Mesenchymal stem cell (in vitro differentiated cells and primary cell): ENCODE measurements around the gene KIF26B.

Source experiments
- DNase-seq: peaks from one replicate; pipeline ENCODE4 v3.0.0-alpha.2; 2013
- H2AFZ ChIP-seq: one replicate; pipeline ENCODE4 v1.6.1; 2013; ENCODE audit warnings: low read depth, mild to moderate bottlenecking, control low read depth, inconsistent platforms, low read length, moderate library complexity
- H2AK5ac ChIP-seq: 2 replicates; pipeline ENCODE4 v1.6.1; 2013; ENCODE audit warnings: low read length, moderate library complexity, mild to moderate bottlenecking, inconsistent platforms; ENCODE audit not compliant: severe bottlenecking
- H2BK120ac ChIP-seq: one replicate; pipeline ENCODE4 v1.6.1; 2013; ENCODE audit warnings: low read depth, mild to moderate bottlenecking, inconsistent platforms, low read length, moderate library complexity
- H2BK12ac ChIP-seq, 2 experiments: one replicate each; pipeline ENCODE4 v1.6.1; 2013; ENCODE audit warnings: inconsistent platforms in 2 of 2, low read length in 2 of 2, mild to moderate bottlenecking in 2 of 2, moderate library complexity in 2 of 2, control low read depth in 1 of 2
- H2BK15ac ChIP-seq: one replicate; pipeline ENCODE4 v1.6.1; 2013; ENCODE audit warnings: mild to moderate bottlenecking, low read depth, inconsistent platforms; ENCODE audit not compliant: poor library complexity, severe bottlenecking
- H2BK5ac ChIP-seq: 2 replicates; pipeline ENCODE4 v1.6.1; 2013; ENCODE audit warnings: low read depth, mild to moderate bottlenecking, low read length, control low read depth, inconsistent platforms; ENCODE audit not compliant: poor library complexity, severe bottlenecking
- H3K14ac ChIP-seq, 2 experiments: one replicate each; pipeline ENCODE4 v1.6.1; 2013; ENCODE audit warnings: inconsistent platforms in 2 of 2, low read length in 2 of 2, control low read depth in 1 of 2, mild to moderate bottlenecking in 1 of 2, moderate library complexity in 1 of 2
- H3K18ac ChIP-seq, 2 experiments: one replicate each; pipeline ENCODE4 v1.6.1; 2013; ENCODE audit warnings: inconsistent platforms in 2 of 2, low read length in 2 of 2, control low read depth in 1 of 2, low read depth in 1 of 2, mild to moderate bottlenecking in 1 of 2
- H3K23ac ChIP-seq, 2 experiments: one replicate each; pipeline ENCODE4 v1.6.1; 2013; ENCODE audit warnings: inconsistent platforms in 2 of 2, low read length in 2 of 2, mild to moderate bottlenecking in 2 of 2, moderate library complexity in 2 of 2, control low read depth in 1 of 2
- H3K27ac ChIP-seq: 2 replicates; pipeline ENCODE4 v1.5.1; 2013; ENCODE audit warnings: mild to moderate bottlenecking, moderate library complexity, low read length, control low read depth, inconsistent platforms; ENCODE audit not compliant: poor library complexity, severe bottlenecking
- H3K27me3 ChIP-seq, 2 experiments: 2 replicates each; pipeline versions ENCODE4 v1.6.1 to v1.7.0; 2013; ENCODE audit warnings: low read length in 2 of 2, mild to moderate bottlenecking in 2 of 2, moderate library complexity in 2 of 2, control low read depth in 1 of 2, inconsistent platforms in 1 of 2; ENCODE audit not compliant: control insufficient read depth in 1 of 2, insufficient read depth in 1 of 2
- H3K36me3 ChIP-seq, 2 experiments: 2 replicates each; pipeline versions ENCODE4 v1.6.1 to v1.7.0; 2013; ENCODE audit warnings: low read length in 2 of 2, control low read depth in 1 of 2, inconsistent platforms in 1 of 2, low read depth in 1 of 2, mild to moderate bottlenecking in 1 of 2; ENCODE audit not compliant: insufficient read depth in 2 of 2, control insufficient read depth in 1 of 2
- H3K4ac ChIP-seq, 2 experiments: one replicate each; pipeline ENCODE4 v1.6.1; 2013; ENCODE audit warnings: inconsistent platforms in 2 of 2, low read length in 2 of 2, mild to moderate bottlenecking in 2 of 2, moderate library complexity in 2 of 2, control low read depth in 1 of 2, low read depth in 1 of 2
- H3K4me1 ChIP-seq: 2 replicates; pipeline ENCODE4 v1.6.1; 2013; ENCODE audit warnings: low read depth, low read length, control low read depth; ENCODE audit not compliant: control insufficient read depth, insufficient read depth
- H3K4me2 ChIP-seq: 2 replicates; pipeline ENCODE4 v1.6.1; 2013; ENCODE audit warnings: low read length, mild to moderate bottlenecking, inconsistent platforms; ENCODE audit not compliant: poor library complexity, severe bottlenecking
- H3K4me3 ChIP-seq, 2 experiments: 2 replicates each; pipeline versions ENCODE4 v1.5.1 to v1.7.0; 2013; ENCODE audit warnings: low read length in 2 of 2, mild to moderate bottlenecking in 2 of 2, control low read depth in 1 of 2, low read depth in 1 of 2; ENCODE audit not compliant: insufficient read depth in 1 of 2
- H3K79me1 ChIP-seq: replicated peaks from 2 replicates; pipeline ENCODE4 v1.6.1; 2013; ENCODE audit warnings: mild to moderate bottlenecking, control low read depth, low read length, inconsistent platforms; ENCODE audit not compliant: poor library complexity, severe bottlenecking
- H3K9ac ChIP-seq: 2 replicates; pipeline ENCODE4 v1.7.0; 2013; ENCODE audit warnings: mild to moderate bottlenecking, low read length, moderate library complexity
- H3K9me3 ChIP-seq: 2 replicates; pipeline ENCODE4 v1.7.0; 2013; ENCODE audit warnings: mild to moderate bottlenecking, low read length; ENCODE audit not compliant: control insufficient read depth
- H4K8ac ChIP-seq: one replicate; pipeline ENCODE4 v1.6.1; 2013; ENCODE audit warnings: inconsistent platforms, mild to moderate bottlenecking, low read length, moderate library complexity
- H4K91ac ChIP-seq: one replicate; pipeline ENCODE4 v1.6.1; 2013; ENCODE audit warnings: mild to moderate bottlenecking, low read length, inconsistent platforms
- WGBS: methylation state at CpG from one replicate; pipeline ENCODE4 v1.1.7; 2013; ENCODE audit warnings: mixed read lengths; 5-methylcytosine and 5-hydroxymethylcytosine counted together

KIF26B gene

DNA sequence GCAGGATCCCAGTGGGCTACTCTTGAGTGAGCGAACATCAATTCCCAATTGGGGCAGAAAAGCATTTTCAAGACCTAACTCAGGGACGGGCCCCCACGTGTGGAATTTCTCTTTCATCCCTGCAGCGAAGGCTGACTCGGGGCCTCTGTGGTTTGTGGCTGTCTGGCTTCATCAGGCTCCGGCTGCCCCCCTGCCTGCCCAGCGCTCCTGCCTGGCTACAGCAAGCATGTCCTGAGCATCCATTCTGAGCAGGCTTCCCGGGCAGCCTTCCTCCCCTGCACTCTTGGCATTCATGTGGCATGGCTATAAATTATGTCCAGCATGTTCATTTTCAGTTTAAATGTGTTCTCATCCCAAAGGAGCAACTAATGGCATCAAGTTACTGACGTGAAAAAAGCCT is 588.1 kb downstream of the KIF26B start:
- Histone ChIP-seq H3K23ac (no peak overlapping the region), H3K4ac (no peak overlapping the region), H2BK120ac (no peak overlapping the region), H2AK5ac (no peak overlapping the region), H3K9ac (no peak overlapping the region), H3K27me3 (no peaks in the 10 kb centered on the region), H3K79me1 (no peaks in the 10 kb centered on the region), H2BK15ac (no peak overlapping the region), H4K8ac (peak overlapping the region; percentile 29), H3K9me3 (no peaks in the 10 kb centered on the region), H2AFZ (peak overlapping the region; percentile 5), H3K14ac (peak overlapping the region in 1 of 2 experiments; percentile 59), H3K18ac (no peak overlapping the region), H2BK12ac (no peak overlapping the region), H2BK5ac (no peak overlapping the region), H3K27ac (no peak overlapping the region), H3K4me2 (no peak overlapping the region), H4K91ac (no peak overlapping the region), H3K4me3 (no peak overlapping the region), H3K36me3 (peaks cover 0 to 2% of the 10 kb centered on the region in 2 experiments), H3K4me1 (peaks cover 4% of the 10 kb centered on the region)
- 76% methylated on average over 9 of the region's 9 CpGs for WGBS
- DNase-seq, result no peak

DNA sequence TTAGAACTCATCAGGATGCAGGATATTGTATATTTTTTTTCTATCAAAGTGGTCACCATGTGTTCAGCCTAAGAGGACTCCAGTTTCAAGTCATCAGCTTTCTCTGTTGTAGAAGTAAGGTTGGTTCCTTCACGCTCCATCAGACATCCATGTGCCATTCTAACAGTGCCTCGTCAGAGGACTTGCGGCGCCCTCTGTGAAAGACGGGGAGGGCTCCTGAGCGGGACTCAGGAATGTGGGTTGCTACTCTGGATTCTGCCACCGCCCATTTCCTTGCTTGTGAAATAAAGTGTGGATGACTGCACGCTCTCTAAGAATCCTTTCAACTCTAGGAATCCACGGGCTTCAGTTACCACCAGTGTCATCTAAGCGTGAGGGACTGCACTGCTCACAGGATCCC is 593.5 kb downstream of the KIF26B start:
- Histone ChIP-seq H3K18ac (no peak overlapping the region), H3K14ac (no peak overlapping the region), H3K9me3 (no peaks in the 10 kb centered on the region), H4K8ac (no peak overlapping the region), H3K4me2 (no peak overlapping the region), H2BK15ac (no peak overlapping the region), H2BK12ac (no peak overlapping the region), H3K36me3 (peaks cover 0 to 10% of the 10 kb centered on the region in 2 experiments), H2AK5ac (no peak overlapping the region), H3K27ac (no peak overlapping the region), H2BK5ac (no peak overlapping the region), H2AFZ (no peak overlapping the region), H3K4ac (peak overlapping the region in 1 of 2 experiments; percentile 25), H3K23ac (no peak overlapping the region), H3K4me1 (peaks cover 3% of the 10 kb centered on the region), H2BK120ac (no peak overlapping the region), H3K9ac (no peak overlapping the region), H3K27me3 (no peaks in the 10 kb centered on the region), H3K79me1 (no peaks in the 10 kb centered on the region), H4K91ac (no peak overlapping the region), H3K4me3 (no peak overlapping the region)
- 96% methylated on average over 10 of the region's 10 CpGs for WGBS
- no peak for DNase-seq

DNA sequence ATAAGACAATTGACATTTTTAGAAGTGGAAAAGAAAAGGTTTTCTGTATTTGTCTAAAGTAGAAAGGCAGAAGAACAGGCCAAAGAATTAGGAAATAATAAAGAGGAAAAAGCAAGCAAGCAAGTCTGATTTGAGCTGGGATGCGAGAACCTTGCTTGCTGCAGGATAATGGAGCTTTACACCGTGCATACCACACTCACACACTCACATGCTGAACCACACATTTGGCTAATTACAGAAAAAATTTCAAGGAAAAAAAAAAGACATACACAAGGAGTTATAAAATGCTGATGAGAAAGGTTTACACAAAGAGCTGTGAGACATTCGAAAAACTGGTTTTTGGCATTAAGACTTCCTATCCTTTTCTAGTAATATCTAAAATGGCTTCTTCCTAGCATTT is 593.9 kb downstream of the KIF26B start:
- Histone ChIP-seq H4K8ac (no peak overlapping the region), H3K18ac (no peak overlapping the region), H3K9ac (no peak overlapping the region), H3K9me3 (no peaks in the 10 kb centered on the region), H3K4me2 (no peak overlapping the region), H2BK5ac (no peak overlapping the region), H3K4me1 (peaks cover 3% of the 10 kb centered on the region), H2BK120ac (no peak overlapping the region), H4K91ac (no peak overlapping the region), H2BK15ac (no peak overlapping the region), H3K27ac (no peak overlapping the region), H3K4ac (peak overlapping the region in 1 of 2 experiments; percentile 25), H2BK12ac (no peak overlapping the region), H2AFZ (no peak overlapping the region), H3K79me1 (no peaks in the 10 kb centered on the region), H3K27me3 (no peaks in the 10 kb centered on the region), H3K4me3 (no peak overlapping the region), H2AK5ac (no peak overlapping the region), H3K36me3 (peaks cover 0 to 10% of the 10 kb centered on the region in 2 experiments), H3K23ac (no peak overlapping the region), H3K14ac (no peak overlapping the region)
- no peak for DNase-seq
- 100% methylated on average over 2 of the region's 3 CpGs for WGBS

GRCh38 chr1:245749053-245749452 is 594.3 kb downstream of the KIF26B start:
- H3K4me2 ChIP-seq, result no peak overlapping the region
- peaks cover 0 to 10% of the 10 kb centered on the region in 2 experiments for H3K36me3 ChIP-seq
- H2BK15ac ChIP-seq, result no peak overlapping the region
- no peak overlapping the region for H2AK5ac ChIP-seq
- H3K9me3 ChIP-seq, result no peaks in the 10 kb centered on the region
- no peaks in the 10 kb centered on the region for H3K79me1 ChIP-seq
- H2BK12ac ChIP-seq, result no peak overlapping the region
- no peak overlapping the region for H4K91ac ChIP-seq
- H4K8ac ChIP-seq, result no peak overlapping the region
- no peak overlapping the region for H2AFZ ChIP-seq
- no peak overlapping the region for H3K18ac ChIP-seq
- H3K23ac ChIP-seq, result no peak overlapping the region
- H3K14ac ChIP-seq, result no peak overlapping the region
- H3K27ac ChIP-seq, result no peak overlapping the region
- H2BK5ac ChIP-seq, result no peak overlapping the region
- H3K4me1 ChIP-seq, result peaks cover 3% of the 10 kb centered on the region
- WGBS, result 90% methylated on average over 3 of the region's 3 CpGs
- H3K9ac ChIP-seq, result no peak overlapping the region
- H3K4ac ChIP-seq, result no peak overlapping the region
- H3K27me3 ChIP-seq, result no peaks in the 10 kb centered on the region
- DNase-seq, result no peak
- H3K4me3 ChIP-seq, result no peak overlapping the region
- no peak overlapping the region for H2BK120ac ChIP-seq
